SK-N-SH (cell line): ENCODE data around the gene PODXL.

Experiments used
- ELF1 ChIP-seq: IDR thresholded peaks from 2 replicates; pipeline ENCODE4 v1.4.0; 2012
- EP300 ChIP-seq, 2 experiments: IDR thresholded peaks; 2 replicates each; pipeline versions ENCODE4 v1.4.0 to v1.6.1; 2012; ENCODE audit warnings: borderline replicate concordance in 1 of 2, low read depth in 1 of 2, low read length in 1 of 2
- EZH2phosphoT487 ChIP-seq: fragments of 200-600 bp; sonication (generic); IDR thresholded peaks from 2 replicates; pipeline ENCODE4 v1.6.1; 2017; ENCODE audit warnings: low read depth, mixed run types, mild to moderate bottlenecking, antibody characterized with exemption, moderate library complexity, borderline replicate concordance
- JUND ChIP-seq: IDR thresholded peaks from 2 replicates; pipeline ENCODE4 v1.4.0; 2012
- MXI1 ChIP-seq: IDR thresholded peaks from 2 replicates; pipeline ENCODE4 v1.6.1; 2012; ENCODE audit warnings: mild to moderate bottlenecking, low read depth, low read length, improper control_type of control experiment
- NRF1 ChIP-seq: IDR thresholded peaks from 2 replicates; pipeline ENCODE4 v1.6.1; 2012; ENCODE audit warnings: low read depth, mild to moderate bottlenecking, low read length
- POLR2AphosphoS5 ChIP-seq: IDR thresholded peaks from 2 replicates; pipeline ENCODE4 v1.6.1; 2012; ENCODE audit warnings: low read depth, low read length
- RCOR1 ChIP-seq: fragments of 150-350 bp; IDR thresholded peaks from 2 replicates; pipeline ENCODE4 v1.6.1; 2017; ENCODE audit warnings: antibody characterized with exemption, low read length
- REST ChIP-seq: IDR thresholded peaks from 2 replicates; pipeline ENCODE4 v1.6.1; 2012; ENCODE audit warnings: mild to moderate bottlenecking, low read depth, low read length, moderate library complexity
- SIN3A ChIP-seq: IDR thresholded peaks from 2 replicates; pipeline ENCODE4 v1.6.1; 2012; ENCODE audit warnings: low read depth, mild to moderate bottlenecking, low read length, moderate library complexity, borderline replicate concordance
- SMC3 ChIP-seq: IDR thresholded peaks from 2 replicates; pipeline ENCODE4 v1.6.1; 2012; ENCODE audit warnings: low read depth, low read length, improper control_type of control experiment
- TAF1 ChIP-seq: IDR thresholded peaks from 2 replicates; pipeline ENCODE4 v1.6.1; 2012; ENCODE audit warnings: low read depth, mild to moderate bottlenecking, low read length, moderate library complexity, borderline replicate concordance
- TF ChIP-seq, protein P1 (sequence below): fragments of 200-600 bp; sonication (generic); IDR thresholded peaks from 2 replicates; pipeline ENCODE4 v1.6.1; 2017; ENCODE audit warnings: antibody characterized with exemption, mild to moderate bottlenecking, moderate library complexity
- TF ChIP-seq, protein P2 (sequence below): fragments of 150-350 bp; IDR thresholded peaks from 2 replicates; pipeline ENCODE4 v1.6.1; 2016; ENCODE audit warnings: mild to moderate bottlenecking, low read depth, low read length

DNA sequence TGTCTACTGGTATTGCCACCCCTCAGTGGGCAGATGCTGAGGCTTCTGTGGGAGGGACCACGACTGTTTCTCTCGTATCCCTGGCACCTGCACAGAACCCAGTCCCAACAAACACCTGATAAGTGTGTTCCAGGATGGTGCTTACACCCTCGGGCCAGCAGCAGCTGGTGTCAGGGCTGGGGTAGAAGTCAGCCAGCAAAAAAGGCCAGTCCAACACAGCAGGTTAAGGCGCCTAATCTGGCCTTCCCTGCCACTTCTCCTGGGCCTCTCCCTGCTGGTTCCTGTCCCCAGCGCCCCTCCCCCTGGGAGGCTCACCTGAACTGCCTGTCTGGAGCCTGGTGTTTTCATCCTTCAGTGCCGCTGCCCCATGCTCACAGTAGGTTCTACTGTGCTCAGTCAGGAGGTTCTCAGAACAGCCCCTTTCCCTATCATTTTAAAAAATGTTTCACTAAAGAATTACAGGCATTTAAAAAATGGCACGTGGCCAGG is 20.0 kb downstream of the PODXL start:
- TF ChIP-seq, protein P1, sequence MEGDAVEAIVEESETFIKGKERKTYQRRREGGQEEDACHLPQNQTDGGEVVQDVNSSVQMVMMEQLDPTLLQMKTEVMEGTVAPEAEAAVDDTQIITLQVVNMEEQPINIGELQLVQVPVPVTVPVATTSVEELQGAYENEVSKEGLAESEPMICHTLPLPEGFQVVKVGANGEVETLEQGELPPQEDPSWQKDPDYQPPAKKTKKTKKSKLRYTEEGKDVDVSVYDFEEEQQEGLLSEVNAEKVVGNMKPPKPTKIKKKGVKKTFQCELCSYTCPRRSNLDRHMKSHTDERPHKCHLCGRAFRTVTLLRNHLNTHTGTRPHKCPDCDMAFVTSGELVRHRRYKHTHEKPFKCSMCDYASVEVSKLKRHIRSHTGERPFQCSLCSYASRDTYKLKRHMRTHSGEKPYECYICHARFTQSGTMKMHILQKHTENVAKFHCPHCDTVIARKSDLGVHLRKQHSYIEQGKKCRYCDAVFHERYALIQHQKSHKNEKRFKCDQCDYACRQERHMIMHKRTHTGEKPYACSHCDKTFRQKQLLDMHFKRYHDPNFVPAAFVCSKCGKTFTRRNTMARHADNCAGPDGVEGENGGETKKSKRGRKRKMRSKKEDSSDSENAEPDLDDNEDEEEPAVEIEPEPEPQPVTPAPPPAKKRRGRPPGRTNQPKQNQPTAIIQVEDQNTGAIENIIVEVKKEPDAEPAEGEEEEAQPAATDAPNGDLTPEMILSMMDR, result no peak
- TF ChIP-seq SMC3, result no peak
- no peak for TF ChIP-seq TAF1
- no peak for TF ChIP-seq REST
- TF ChIP-seq, protein P2, sequence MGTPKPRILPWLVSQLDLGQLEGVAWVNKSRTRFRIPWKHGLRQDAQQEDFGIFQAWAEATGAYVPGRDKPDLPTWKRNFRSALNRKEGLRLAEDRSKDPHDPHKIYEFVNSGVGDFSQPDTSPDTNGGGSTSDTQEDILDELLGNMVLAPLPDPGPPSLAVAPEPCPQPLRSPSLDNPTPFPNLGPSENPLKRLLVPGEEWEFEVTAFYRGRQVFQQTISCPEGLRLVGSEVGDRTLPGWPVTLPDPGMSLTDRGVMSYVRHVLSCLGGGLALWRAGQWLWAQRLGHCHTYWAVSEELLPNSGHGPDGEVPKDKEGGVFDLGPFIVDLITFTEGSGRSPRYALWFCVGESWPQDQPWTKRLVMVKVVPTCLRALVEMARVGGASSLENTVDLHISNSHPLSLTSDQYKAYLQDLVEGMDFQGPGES, result no peak
- no peak for TF ChIP-seq SIN3A
- TF ChIP-seq EP300 (IDR thresholded peaks at IDR 0.05; ENCODE audit: borderline replicate concordance in 1 of 2, low read depth in 1 of 2, low read length in 1 of 2), result no peak
- no peak for TF ChIP-seq MXI1
- TF ChIP-seq JUND, result no peak
- TF ChIP-seq ELF1, result no peak
- no peak for TF ChIP-seq NRF1
- TF ChIP-seq POLR2AphosphoS5, result no peak
- TF ChIP-seq EZH2phosphoT487, result no peak
- no peak for TF ChIP-seq RCOR1
